Keratinocyte (primary cell): ENCODE results near the gene SH3PXD2A. TPM values are rescaled to one million over a fixed set of nuclear protein-coding genes. Genes with fewer than 3 reads are reported as not detected.
"Not testable (repeated sequence)": the region's sequence is repeated elsewhere in the genome, so short reads cannot be mapped to it uniquely, and the experiment has no call there.

ENCODE experiments used
- DNase-seq: peaks from one replicate; pipeline ENCODE4 v3.0.0-alpha.2; 2011; ENCODE audit warnings: low read depth, missing footprints, low spot score
- FAIRE-seq: peaks from 2 replicates; lab custom pipeline; 2011; peaks lifted over from hg19 to GRCh38; lab: Jason Lieb, UNC
- H2AFZ ChIP-seq: 2 replicates; pipeline ENCODE4 v1.6.0; 2012; ENCODE audit warnings: low read length, control low read depth, inconsistent platforms; ENCODE audit not compliant: control insufficient read depth
- H3K27ac ChIP-seq: 2 replicates; pipeline ENCODE4 v1.5.1; 2011; ENCODE audit warnings: low read length; ENCODE audit not compliant: control insufficient read depth, insufficient read depth
- H3K27me3 ChIP-seq: 3 replicates; pipeline ENCODE4 v1.6.0; 2011; ENCODE audit warnings: low read length; ENCODE audit not compliant: control insufficient read depth, insufficient read depth; ENCODE audit errors: extremely low read depth
- H3K36me3 ChIP-seq, 2 experiments: 2 replicates in 1 of 2; 3 replicates in 1 of 2; pipeline ENCODE4 v1.5.1; 2011; ENCODE audit warnings: low read length in 2 of 2, mild to moderate bottlenecking in 1 of 2; ENCODE audit not compliant: control insufficient read depth in 2 of 2, insufficient read depth in 2 of 2; ENCODE audit errors: extremely low read depth in 1 of 2
- H3K4me1 ChIP-seq: 3 replicates; pipeline ENCODE4 v1.5.1; 2011; ENCODE audit warnings: low read length; ENCODE audit not compliant: control insufficient read depth, insufficient read depth; ENCODE audit errors: extremely low read depth
- H3K4me2 ChIP-seq: 3 replicates; pipeline ENCODE4 v1.6.0; 2011; ENCODE audit warnings: low read depth, low read length; ENCODE audit not compliant: control insufficient read depth, insufficient read depth; ENCODE audit errors: extremely low read depth
- H3K4me3 ChIP-seq, 3 experiments: fragments of 200-600 bp in 1 of 3; sonication (generic) in 1 of 3; 2 replicates in 2 of 3; 3 replicates in 1 of 3; pipeline ENCODE4 v1.5.1; 2011 to 2016; ENCODE audit warnings: low read length in 3 of 3, mild to moderate bottlenecking in 3 of 3, control low read depth in 2 of 3, inconsistent platforms in 1 of 3, low read depth in 1 of 3, mixed read lengths in 1 of 3, mixed run types in 1 of 3, moderate library complexity in 1 of 3; ENCODE audit not compliant: control insufficient read depth in 2 of 3, insufficient read depth in 2 of 3; ENCODE audit errors: extremely low read depth in 1 of 3
- H3K79me2 ChIP-seq: 2 replicates; pipeline ENCODE4 v1.6.0; 2012; ENCODE audit warnings: low read length; ENCODE audit not compliant: control insufficient read depth, insufficient read depth
- H3K9ac ChIP-seq: 3 replicates; pipeline ENCODE4 v1.6.0; 2011; ENCODE audit warnings: low read length; ENCODE audit not compliant: control insufficient read depth, insufficient read depth; ENCODE audit errors: extremely low read depth
- H3K9me1 ChIP-seq: 3 replicates; pipeline ENCODE4 v1.6.0; 2011; ENCODE audit warnings: low read length; ENCODE audit not compliant: control insufficient read depth, insufficient read depth; ENCODE audit errors: extremely low read depth
- H3K9me3 ChIP-seq: 2 replicates; pipeline ENCODE4 v1.5.1; 2012; ENCODE audit warnings: low read depth, low read length; ENCODE audit not compliant: control insufficient read depth
- H4K20me1 ChIP-seq: 3 replicates; pipeline ENCODE4 v1.6.0; 2011; ENCODE audit warnings: low read length; ENCODE audit not compliant: control insufficient read depth, insufficient read depth; ENCODE audit errors: extremely low read depth
- CTCF ChIP-seq, 3 experiments: IDR thresholded peaks in 1 of 3; conservative IDR thresholded peaks in 1 of 3; optimal IDR thresholded peaks in 1 of 3; 2 replicates in 2 of 3; 3 replicates in 1 of 3; pipeline versions ENCODE3 to v1.5.1; 2011; ENCODE audit warnings: low read length in 3 of 3, mild to moderate bottlenecking in 3 of 3, moderate library complexity in 2 of 3, control low read depth in 1 of 3, inconsistent platforms in 1 of 3; ENCODE audit not compliant: insufficient read depth in 2 of 3; ENCODE audit errors: extremely low read depth in 1 of 3
- EZH2 ChIP-seq: IDR thresholded peaks from one replicate; pipeline ENCODE4 v1.6.1; 2012; ENCODE audit warnings: inconsistent platforms, mild to moderate bottlenecking, low read length, moderate library complexity
- dilution Hi-C: fragments of 300-500 bp; cut with MboI; formaldehyde crosslinking; loops from one replicate; pipeline ENCODE4 v1.7.0; 2020; ENCODE audit warnings: low sequenced_read_pairs; ENCODE audit not compliant: extremely low pct_ligation_motif_present
- polyA plus RNA-seq, 5 experiments: library from polyadenylated mRNA; depleted of rRNA in 3 of 5; stranded (reverse) in 3 of 5; stranded (forward) in 1 of 5; unstranded in 1 of 5; fragments of >200 nt; gene quantifications; 1 replicate in 1 of 5; 2 replicates in 3 of 5; 3 replicates in 1 of 5; pipeline versions ENCODE4 v1.2.1 to v1.2.3, GENCODE V29; 2011 to 2012; ENCODE audit warnings: missing spikeins in 2 of 5, low read depth in 1 of 5, low replicate concordance in 1 of 5

Gene SH3PXD2A
- polyA plus RNA-seq, 1 donor (not counting 4 experiments of a cell fraction or from before 2014, with no cell fraction given), result 33.9 TPM

DNA sequence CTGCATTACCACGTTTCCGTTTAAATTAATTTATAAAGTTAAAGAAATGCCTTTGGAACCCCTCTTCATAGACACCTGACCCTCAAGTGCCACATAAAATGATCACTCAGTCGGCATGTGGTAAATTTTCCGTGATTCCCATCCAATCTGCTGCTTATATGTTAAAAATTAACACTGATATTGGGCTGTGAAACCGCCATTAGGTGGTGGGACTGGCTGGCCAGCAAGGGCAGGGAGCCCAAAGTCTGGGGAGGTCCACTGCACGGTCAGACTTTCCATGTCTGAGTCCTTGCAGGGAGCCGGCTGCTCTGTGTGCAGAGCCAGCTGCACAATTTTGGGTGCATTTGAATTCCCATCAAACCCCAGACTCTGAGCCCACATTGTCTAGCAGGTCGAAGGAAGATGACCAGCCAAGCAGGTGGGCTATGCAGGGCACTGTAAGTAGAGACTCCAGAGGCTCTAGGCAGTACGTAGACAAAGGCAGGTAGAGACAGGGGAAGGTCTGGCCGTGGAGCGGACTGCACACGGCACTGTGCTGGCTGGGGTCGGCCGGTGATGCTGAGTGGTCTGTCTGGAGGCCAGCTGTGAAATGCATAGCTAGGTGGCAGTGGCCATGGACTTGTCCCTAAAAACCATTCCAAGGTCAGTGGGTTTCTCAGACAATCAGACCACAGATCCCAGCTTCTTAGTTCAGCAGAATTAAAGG, 122.9 kb downstream of the SH3PXD2A start:
- dilution Hi-C loops, result no loop called here
- TF ChIP-seq CTCF (optimal IDR thresholded peaks at IDR 0.05 in 1 of 3, IDR thresholded peaks at IDR 0.05 in 1 of 3, conservative IDR thresholded peaks at IDR 0.05 in 1 of 3; ENCODE audit: extremely low read depth in 1 of 3, insufficient read depth in 2 of 3, low read length in 3 of 3), result no peak
- no peak for TF ChIP-seq EZH2
- Histone ChIP-seq H3K79me2 (peaks cover 73% of the 10 kb centered on the region), H3K4me2 (no peak overlapping the region), H2AFZ (no peak overlapping the region), H3K9ac (no peak overlapping the region), H3K4me1 (peaks cover 29% of the 10 kb centered on the region), H3K27me3 (no peaks in the 10 kb centered on the region), H3K9me1 (peaks cover 2% of the 10 kb centered on the region), H3K4me3 (no peak overlapping the region), H3K36me3 (peaks cover 32 to 56% of the 10 kb centered on the region in 2 experiments), H3K9me3 (no peaks in the 10 kb centered on the region), H4K20me1 (peaks cover 6% of the 10 kb centered on the region), H3K27ac (no peak overlapping the region)
- DNase-seq (no peak), FAIRE-seq (no peak)

GRCh38 chr10:103731609-103732270, 123.6 kb downstream of the SH3PXD2A start:
- H3K9me1 ChIP-seq, result peaks cover 2% of the 10 kb centered on the region
- H3K36me3 ChIP-seq, result peaks cover 33 to 61% of the 10 kb centered on the region in 2 experiments
- no peak overlapping the region for H3K4me3 ChIP-seq
- H3K27me3 ChIP-seq, result no peaks in the 10 kb centered on the region
- TF ChIP-seq EZH2 (no peak), CTCF (optimal IDR thresholded peaks at IDR 0.05 in 1 of 3, IDR thresholded peaks at IDR 0.05 in 1 of 3, conservative IDR thresholded peaks at IDR 0.05 in 1 of 3; ENCODE audit: extremely low read depth in 1 of 3, insufficient read depth in 2 of 3, low read length in 3 of 3) (no peak)
- H3K9me3 ChIP-seq, result no peaks in the 10 kb centered on the region
- no peak overlapping the region for H3K27ac ChIP-seq
- H2AFZ ChIP-seq, result no peak overlapping the region
- peaks cover 74% of the 10 kb centered on the region for H3K79me2 ChIP-seq
- DNase-seq (no peak), FAIRE-seq (peak; percentile 17)
- H4K20me1 ChIP-seq, result peaks cover 6% of the 10 kb centered on the region
- H3K9ac ChIP-seq, result no peak overlapping the region
- no peak overlapping the region for H3K4me2 ChIP-seq
- dilution Hi-C loops, result no loop called here
- peaks cover 21% of the 10 kb centered on the region for H3K4me1 ChIP-seq

GRCh38 chr10:103731026-103731425, 124.3 kb downstream of the SH3PXD2A start:
- H3K9me1 ChIP-seq, H3K27ac ChIP-seq, H3K4me2 ChIP-seq, dilution Hi-C loops, FAIRE-seq, DNase-seq, H2AFZ ChIP-seq, H3K9me3 ChIP-seq, H3K27me3 ChIP-seq, H4K20me1 ChIP-seq, H3K4me3 ChIP-seq, H3K9ac ChIP-seq: not testable (repeated sequence)
- Histone ChIP-seq H3K36me3 (peaks cover 38 to 63% of the 10 kb centered on the region in 2 experiments), H3K4me1 (peaks cover 14% of the 10 kb centered on the region), H3K79me2 (peaks cover 73% of the 10 kb centered on the region)
